BE2C (cell line): ENCODE results near the gene SESN2.

Experiments used
- DNase-seq: peaks from one replicate; pipeline ENCODE4 v3.0.0-alpha.2; 2020
- H3K27me3 ChIP-seq: fragments of 250-450 bp; sonication (Bioruptor Pico); 2 replicates; pipeline ENCODE4 v1.5.1; 2020; ENCODE audit warnings: mild to moderate bottlenecking
- H3K36me3 ChIP-seq: fragments of 250-450 bp; sonication (Bioruptor Pico); 2 replicates; pipeline ENCODE4 v1.5.1; 2020; ENCODE audit warnings: mild to moderate bottlenecking
- H3K4me1 ChIP-seq: fragments of 250-450 bp; sonication (Bioruptor Pico); 2 replicates; pipeline ENCODE4 v1.5.1; 2020
- H3K4me3 ChIP-seq: 2 replicates; pipeline ENCODE4 v1.5.1; 2011; ENCODE audit warnings: low read depth, low read length
- H3K9me3 ChIP-seq: fragments of 250-450 bp; sonication (Bioruptor Pico); 2 replicates; pipeline ENCODE4 v1.5.1; 2020
- TF ChIP-seq, protein P1 (sequence below): IDR thresholded peaks from 2 replicates; pipeline ENCODE4 v1.5.1; 2012; ENCODE audit warnings: mild to moderate bottlenecking, low read depth, low read length

SESN2 gene

DNA sequence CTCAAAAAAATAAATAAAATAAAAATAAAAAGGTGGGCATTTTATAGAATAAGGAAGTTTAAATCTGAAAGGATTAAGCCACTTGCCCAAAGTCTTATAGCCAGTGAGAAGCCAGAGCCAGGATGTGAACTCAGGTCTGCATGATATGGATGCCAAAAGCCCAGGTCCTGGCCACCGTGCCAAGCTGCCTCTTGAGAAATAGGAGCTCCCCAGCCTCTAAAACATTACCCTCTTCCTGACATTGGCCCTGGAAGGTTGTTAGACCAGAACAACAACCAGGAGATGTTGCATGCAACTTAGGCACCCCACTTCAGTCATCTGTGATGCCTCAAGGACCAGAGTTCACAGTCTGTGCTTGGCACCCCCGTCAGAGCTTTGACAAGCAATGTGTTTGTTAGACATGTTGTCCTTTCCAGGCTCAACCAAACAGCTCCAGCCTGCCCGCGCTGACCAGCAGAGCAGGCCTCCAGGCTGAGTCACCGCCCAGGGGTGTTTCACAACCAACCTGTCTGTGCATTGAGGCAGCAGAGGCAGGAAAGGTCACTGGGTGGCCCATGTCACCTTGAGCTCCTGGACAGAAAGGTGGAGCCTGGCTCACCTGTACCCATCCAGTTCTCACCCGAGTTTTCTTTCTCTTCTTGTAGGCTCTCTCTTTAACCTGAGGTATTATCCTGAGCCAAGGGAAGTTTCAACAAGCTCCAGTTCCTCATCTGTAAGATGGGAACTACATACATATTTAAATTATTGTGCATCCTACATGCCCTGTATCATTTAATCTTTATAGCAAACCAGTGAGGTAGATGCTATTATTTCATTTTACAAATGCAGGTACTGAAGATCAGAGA, 54.6 kb downstream of the SESN2 start:
- Histone ChIP-seq H3K4me3 (no peak overlapping the region), H3K4me1 (no peaks in the 10 kb centered on the region), H3K9me3 (no peaks in the 10 kb centered on the region), H3K36me3 (no peaks in the 10 kb centered on the region), H3K27me3 (no peaks in the 10 kb centered on the region)
- no peak for DNase-seq
- TF ChIP-seq, protein P1, sequence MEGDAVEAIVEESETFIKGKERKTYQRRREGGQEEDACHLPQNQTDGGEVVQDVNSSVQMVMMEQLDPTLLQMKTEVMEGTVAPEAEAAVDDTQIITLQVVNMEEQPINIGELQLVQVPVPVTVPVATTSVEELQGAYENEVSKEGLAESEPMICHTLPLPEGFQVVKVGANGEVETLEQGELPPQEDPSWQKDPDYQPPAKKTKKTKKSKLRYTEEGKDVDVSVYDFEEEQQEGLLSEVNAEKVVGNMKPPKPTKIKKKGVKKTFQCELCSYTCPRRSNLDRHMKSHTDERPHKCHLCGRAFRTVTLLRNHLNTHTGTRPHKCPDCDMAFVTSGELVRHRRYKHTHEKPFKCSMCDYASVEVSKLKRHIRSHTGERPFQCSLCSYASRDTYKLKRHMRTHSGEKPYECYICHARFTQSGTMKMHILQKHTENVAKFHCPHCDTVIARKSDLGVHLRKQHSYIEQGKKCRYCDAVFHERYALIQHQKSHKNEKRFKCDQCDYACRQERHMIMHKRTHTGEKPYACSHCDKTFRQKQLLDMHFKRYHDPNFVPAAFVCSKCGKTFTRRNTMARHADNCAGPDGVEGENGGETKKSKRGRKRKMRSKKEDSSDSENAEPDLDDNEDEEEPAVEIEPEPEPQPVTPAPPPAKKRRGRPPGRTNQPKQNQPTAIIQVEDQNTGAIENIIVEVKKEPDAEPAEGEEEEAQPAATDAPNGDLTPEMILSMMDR: no peak

DNA sequence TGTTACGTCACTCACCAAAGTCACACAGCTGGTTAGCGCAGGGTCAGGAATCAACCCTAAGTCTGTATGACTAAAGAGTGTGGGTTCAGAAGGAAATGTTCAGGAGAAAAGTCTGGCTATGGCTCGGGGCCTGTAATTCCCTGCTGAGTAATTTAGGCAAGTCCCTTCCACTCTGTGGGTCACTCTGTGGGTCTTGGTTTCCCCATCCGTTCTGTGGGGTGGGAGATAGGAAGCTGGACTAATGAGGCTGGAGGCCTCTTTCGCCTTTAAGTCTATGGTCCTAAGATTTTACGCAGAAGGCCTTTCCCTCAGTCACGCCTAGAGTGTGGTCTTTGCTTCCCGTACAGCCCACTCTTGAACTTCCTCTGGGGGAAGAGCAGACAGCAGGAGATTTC, 55.2 kb downstream of the SESN2 start:
- Histone ChIP-seq H3K4me1 (no peaks in the 10 kb centered on the region), H3K36me3 (no peaks in the 10 kb centered on the region), H3K4me3 (no peak overlapping the region), H3K9me3 (no peaks in the 10 kb centered on the region), H3K27me3 (no peaks in the 10 kb centered on the region)
- TF ChIP-seq, protein P1: no peak
- no peak for DNase-seq

DNA sequence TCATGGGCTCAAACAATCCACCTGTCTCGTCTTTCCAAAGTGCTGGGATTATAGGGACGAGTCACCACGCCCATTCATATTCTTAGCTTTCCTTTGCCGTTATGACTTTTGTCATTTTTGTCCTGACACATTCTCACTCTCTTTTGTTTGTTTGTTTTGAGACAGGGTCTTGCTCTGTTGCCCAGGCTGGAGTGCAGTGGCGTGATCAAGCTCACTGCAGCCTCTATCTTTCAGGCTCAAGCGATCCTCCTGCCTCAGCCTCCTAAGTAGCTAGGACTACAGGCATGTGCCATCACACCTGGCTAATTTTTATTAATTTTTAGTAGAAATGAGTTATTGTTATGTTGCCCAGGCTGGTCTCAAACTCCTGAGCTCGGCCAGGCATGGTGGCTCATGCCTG, 57.7 kb downstream of the SESN2 start:
- no peaks in the 10 kb centered on the region for H3K27me3 ChIP-seq
- TF ChIP-seq, protein P1: no peak
- H3K36me3 ChIP-seq: no peaks in the 10 kb centered on the region
- no peaks in the 10 kb centered on the region for H3K4me1 ChIP-seq
- no peak overlapping the region for H3K4me3 ChIP-seq
- no peak for DNase-seq
- H3K9me3 ChIP-seq: no peaks in the 10 kb centered on the region

DNA sequence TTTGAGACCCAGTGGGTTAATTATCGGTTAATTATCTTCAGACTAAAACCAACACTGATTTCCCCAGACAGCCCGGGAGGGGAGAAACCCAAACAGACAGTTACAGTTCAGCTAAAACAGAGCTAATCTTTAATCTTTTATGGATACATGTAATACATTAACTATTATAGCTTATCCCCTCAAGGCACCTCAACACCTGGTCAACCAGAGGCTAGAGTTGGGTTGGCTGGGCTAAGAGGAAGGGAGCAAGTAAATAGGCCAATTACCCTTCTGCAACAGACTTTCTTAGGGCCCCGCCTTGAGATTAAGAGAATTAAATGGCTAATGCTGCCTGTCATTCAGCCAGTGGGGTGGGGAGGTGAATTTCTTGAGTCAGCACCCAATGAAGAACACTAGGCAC, 62.9 kb downstream of the SESN2 start:
- Histone ChIP-seq H3K4me1 (no peaks in the 10 kb centered on the region), H3K4me3 (no peak overlapping the region), H3K27me3 (no peaks in the 10 kb centered on the region), H3K9me3 (no peaks in the 10 kb centered on the region), H3K36me3 (no peaks in the 10 kb centered on the region)
- TF ChIP-seq, protein P1: no peak
- no peak for DNase-seq

DNA sequence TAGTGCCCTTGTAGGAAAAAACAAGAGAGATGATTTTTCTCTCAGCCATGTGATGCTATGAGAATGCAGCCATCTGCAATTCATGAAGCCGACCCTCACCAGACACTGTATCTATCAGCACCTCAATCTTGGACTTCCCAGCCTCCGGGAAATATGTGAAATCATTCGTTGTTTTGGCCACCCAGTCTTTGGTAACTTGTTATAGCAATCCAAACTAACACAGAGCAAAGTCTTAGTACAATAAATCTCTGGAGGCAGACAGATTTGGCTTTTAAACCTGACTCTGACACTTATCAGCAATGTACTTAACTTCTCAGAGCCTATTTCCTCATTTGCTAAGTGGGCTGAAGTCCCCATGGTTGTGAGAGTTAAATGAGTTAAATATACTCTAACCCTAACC, 64.4 kb downstream of the SESN2 start:
- Histone ChIP-seq H3K36me3 (no peaks in the 10 kb centered on the region), H3K4me1 (no peaks in the 10 kb centered on the region), H3K9me3 (no peaks in the 10 kb centered on the region), H3K4me3 (no peak overlapping the region), H3K27me3 (no peaks in the 10 kb centered on the region)
- TF ChIP-seq, protein P1: no peak
- DNase-seq: no peak

DNA sequence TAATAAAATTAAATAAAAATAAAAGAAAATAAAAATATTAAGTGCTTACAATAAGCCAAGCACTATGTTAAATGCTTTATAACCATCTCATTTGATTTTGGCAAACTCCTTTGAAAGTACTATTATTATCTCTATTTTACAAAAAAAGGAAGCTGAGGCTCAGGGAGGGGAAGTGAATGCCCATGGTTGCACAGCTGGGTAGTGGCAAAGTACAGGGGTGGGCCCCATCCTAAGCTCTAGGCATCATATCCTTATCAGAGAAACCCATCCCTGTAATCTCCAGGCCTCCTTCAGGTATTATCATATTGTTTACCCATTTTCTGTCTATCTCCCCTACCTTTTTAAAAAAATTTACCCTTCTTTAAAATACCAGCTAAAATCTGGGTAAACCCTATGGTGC, 67.2 kb downstream of the SESN2 start:
- H3K4me1 ChIP-seq: no peaks in the 10 kb centered on the region
- no peak for DNase-seq
- no peak overlapping the region for H3K4me3 ChIP-seq

More for the DNA sequence above, 67.2 kb downstream of the SESN2 start:
- Histone ChIP-seq H3K36me3 (no peaks in the 10 kb centered on the region), H3K9me3 (no peaks in the 10 kb centered on the region), H3K27me3 (no peaks in the 10 kb centered on the region)
- TF ChIP-seq, protein P1: no peak
